GM19463 (cell line): ENCODE results near the gene NTF4.

Source experiments
- ATAC-seq: cut with Tn5 transposase; IDR thresholded peaks from one replicate; pipeline ENCODE4 v1.9.1; 2021; ENCODE audit warnings: mild to moderate bottlenecking, moderate library complexity; ENCODE audit not compliant: unreplicated experiment

NTF4 gene

GRCh38 chr19:49064768-49065611 is at the start of gene NTF4:
Gene NTF4 (minus strand): TSS chr19:49064818. CDS start chr19:49061997, 2,821 bp downstream.
- ATAC-seq = no peak

- peak; percentile 49 for ATAC-seq
These were observed 49.4 kb upstream of the NTF4 start, which contains the start of gene LIN7B for GRCh38 chr19:49113762-49114629. Gene LIN7B (plus strand): TSS chr19:49114370. CDS start chr19:49114405, 35 bp downstream.

- no peak for ATAC-seq
These were observed 46.8 kb upstream of the NTF4 start for GRCh38 chr19:49111218-49111998.

- ATAC-seq = no peak
These were observed 45.9 kb upstream of the NTF4 start for GRCh38 chr19:49110567-49110966.

GRCh38 chr19:49109569-49110233 is 45.1 kb upstream of the NTF4 start:
- no peak for ATAC-seq

- no peak for ATAC-seq
These were observed 44.4 kb upstream of the NTF4 start for GRCh38 chr19:49109051-49109450.

- ATAC-seq = no peak
These were observed 43.2 kb upstream of the NTF4 start for GRCh38 chr19:49107625-49108459.

- no peak for ATAC-seq
These were observed 42.1 kb upstream of the NTF4 start for GRCh38 chr19:49106648-49107135.

GRCh38 chr19:49104229-49104864 is 39.7 kb upstream of the NTF4 start:
- no peak for ATAC-seq

- ATAC-seq = no peak
These were observed 38.9 kb upstream of the NTF4 start for GRCh38 chr19:49103331-49104085.

- no peak for ATAC-seq
These were observed 37.7 kb upstream of the NTF4 start for GRCh38 chr19:49102303-49102702.

- no peak for ATAC-seq
These were observed 36.5 kb upstream of the NTF4 start for GRCh38 chr19:49101160-49101559.

- ATAC-seq = no peak
These were observed 34.2 kb upstream of the NTF4 start for GRCh38 chr19:49098795-49099194.

- no peak for ATAC-seq
These were observed 33.1 kb upstream of the NTF4 start for GRCh38 chr19:49097453-49098288.

GRCh38 chr19:49094505-49095482 is 30.2 kb upstream of the NTF4 start:
- no peak for ATAC-seq

GRCh38 chr19:49092686-49093085 is 28.1 kb upstream of the NTF4 start:
- ATAC-seq = no peak
